GM10248 (cell line): Measurements from ENCODE around the gene HPSE2.

Experiments
- CTCF ChIA-PET: fragments of 300-600 bp; sonication (Branson Sonifier 250); formaldehyde crosslinking; extraction: SDS; loops from one replicate; lab custom pipeline; 2021; ENCODE audit warnings: antibody characterized with exemption; lab: Yijun Ruan, JAX
- POLR2A ChIA-PET: fragments of 350-650 bp; sonication (Branson Sonifier 250); formaldehyde crosslinking; extraction: SDS; loops from one replicate; lab custom pipeline; 2020; ENCODE audit warnings: antibody characterized with exemption; lab: Yijun Ruan, JAX
- DNase-seq: peaks from one replicate; pipeline ENCODE4 v3.0.0; 2012; ENCODE audit errors: extremely low spot score
- TF ChIP-seq, protein P1 (sequence below): IDR thresholded peaks from 2 replicates; pipeline ENCODE4 v1.5.1; 2012; ENCODE audit warnings: mild to moderate bottlenecking, low read depth; ENCODE audit errors: extremely low read depth, missing control alignments, control extremely low read depth

HPSE2 gene

DNA sequence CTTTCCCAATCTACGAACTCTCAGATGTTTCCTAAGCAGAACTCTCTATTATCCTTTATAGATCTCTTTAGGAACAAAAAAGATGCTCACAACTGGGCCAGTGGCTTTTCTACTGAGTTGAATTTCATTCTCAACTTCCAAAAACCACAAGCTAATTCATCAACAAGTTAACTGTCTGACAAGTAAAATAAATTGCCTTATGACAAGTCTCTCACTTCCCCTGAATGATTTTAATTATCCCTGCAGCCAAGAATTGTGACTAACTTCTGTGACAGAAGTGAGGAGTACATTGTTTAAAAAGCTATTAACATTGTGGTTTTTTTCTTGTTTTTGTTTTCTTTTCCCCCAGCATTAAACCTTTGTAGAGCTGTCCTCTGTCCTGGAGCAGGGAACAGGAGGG lies 343.1 kb downstream of the HPSE2 start:
- ChIA-PET CTCF (interaction anchor here (1.1 to 1.4 kb wide), 2 partner anchors 9 to 14 kb away, joined by 3 to 5 read pairs; no protein-coding TSS in a partner anchor), POLR2A (no interaction called here)
- TF ChIP-seq, protein P1, sequence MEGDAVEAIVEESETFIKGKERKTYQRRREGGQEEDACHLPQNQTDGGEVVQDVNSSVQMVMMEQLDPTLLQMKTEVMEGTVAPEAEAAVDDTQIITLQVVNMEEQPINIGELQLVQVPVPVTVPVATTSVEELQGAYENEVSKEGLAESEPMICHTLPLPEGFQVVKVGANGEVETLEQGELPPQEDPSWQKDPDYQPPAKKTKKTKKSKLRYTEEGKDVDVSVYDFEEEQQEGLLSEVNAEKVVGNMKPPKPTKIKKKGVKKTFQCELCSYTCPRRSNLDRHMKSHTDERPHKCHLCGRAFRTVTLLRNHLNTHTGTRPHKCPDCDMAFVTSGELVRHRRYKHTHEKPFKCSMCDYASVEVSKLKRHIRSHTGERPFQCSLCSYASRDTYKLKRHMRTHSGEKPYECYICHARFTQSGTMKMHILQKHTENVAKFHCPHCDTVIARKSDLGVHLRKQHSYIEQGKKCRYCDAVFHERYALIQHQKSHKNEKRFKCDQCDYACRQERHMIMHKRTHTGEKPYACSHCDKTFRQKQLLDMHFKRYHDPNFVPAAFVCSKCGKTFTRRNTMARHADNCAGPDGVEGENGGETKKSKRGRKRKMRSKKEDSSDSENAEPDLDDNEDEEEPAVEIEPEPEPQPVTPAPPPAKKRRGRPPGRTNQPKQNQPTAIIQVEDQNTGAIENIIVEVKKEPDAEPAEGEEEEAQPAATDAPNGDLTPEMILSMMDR, result no peak
- no peak for DNase-seq

DNA sequence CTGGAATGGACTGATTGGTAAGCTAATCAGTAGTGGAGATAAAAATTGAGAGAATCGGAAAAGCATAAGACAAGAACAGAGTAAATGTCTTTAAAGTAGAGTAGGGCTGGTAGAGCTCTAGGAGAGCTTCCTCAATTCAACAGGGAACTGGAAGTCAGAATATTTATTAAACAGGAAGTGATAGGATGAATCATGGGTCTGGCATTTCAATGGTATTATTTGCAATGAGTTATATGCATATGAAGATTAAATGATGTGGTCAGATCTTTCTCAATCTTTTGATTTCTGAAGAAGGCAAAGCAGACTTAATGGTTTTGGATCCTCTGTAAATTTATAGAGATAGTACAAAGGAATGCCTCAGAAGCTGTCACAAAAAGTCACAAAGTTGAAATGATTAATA lies 349.0 kb downstream of the HPSE2 start:
- POLR2A ChIA-PET, result no interaction called here
- TF ChIP-seq, protein P1, result no peak
- CTCF ChIA-PET, result interaction anchor here (1.1 kb wide), 1 partner anchor 51 kb away, joined by 4 read pairs; no protein-coding TSS in a partner anchor
- no peak for DNase-seq

DNA sequence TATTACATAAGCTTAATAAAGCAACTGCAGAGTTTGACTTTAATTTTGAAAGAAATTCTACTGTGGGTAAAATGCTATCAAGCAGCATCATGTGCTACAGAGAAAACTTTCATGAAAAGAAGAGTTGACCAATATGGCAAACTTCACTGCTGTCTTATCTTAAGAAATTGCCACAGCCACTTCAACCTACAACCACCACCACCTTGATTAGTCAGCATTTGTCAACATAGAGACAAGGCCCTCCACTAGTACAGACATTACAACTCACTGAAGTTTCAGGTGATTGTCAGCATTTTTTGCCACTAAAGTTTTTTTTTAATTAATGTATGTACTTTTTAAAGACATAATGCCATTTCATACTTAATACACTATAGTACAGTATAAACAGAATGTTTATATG lies 350.3 kb downstream of the HPSE2 start:
- CTCF ChIA-PET, result no interaction called here
- TF ChIP-seq, protein P1, result no peak
- POLR2A ChIA-PET, result no interaction called here
- DNase-seq, result no peak

DNA sequence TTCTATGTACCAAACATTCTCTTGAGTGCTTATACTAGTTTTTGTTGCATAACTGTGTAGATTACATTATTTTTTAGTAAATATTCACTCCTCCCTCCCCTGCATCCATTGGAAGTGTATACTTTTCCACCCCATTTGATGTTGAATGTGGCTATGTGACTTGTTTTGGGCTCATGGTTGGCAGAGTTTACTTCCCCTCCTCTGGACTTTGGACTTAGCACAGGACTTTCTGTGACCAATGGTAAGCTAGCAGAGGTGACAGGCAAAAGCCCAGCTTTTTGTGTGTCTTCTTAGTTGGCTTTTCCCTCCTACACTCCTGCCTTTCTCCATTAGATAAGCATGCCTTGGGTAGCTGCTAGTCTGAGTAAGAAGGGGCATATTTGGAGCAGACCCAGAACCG lies 353.9 kb downstream of the HPSE2 start:
- DNase-seq, result no peak
- CTCF ChIA-PET, result interaction anchor here (1.2 kb wide), 1 partner anchor 11 kb away, joined by 3 read pairs; no protein-coding TSS in a partner anchor
- POLR2A ChIA-PET, result no interaction called here
- TF ChIP-seq, protein P1, result no peak

DNA sequence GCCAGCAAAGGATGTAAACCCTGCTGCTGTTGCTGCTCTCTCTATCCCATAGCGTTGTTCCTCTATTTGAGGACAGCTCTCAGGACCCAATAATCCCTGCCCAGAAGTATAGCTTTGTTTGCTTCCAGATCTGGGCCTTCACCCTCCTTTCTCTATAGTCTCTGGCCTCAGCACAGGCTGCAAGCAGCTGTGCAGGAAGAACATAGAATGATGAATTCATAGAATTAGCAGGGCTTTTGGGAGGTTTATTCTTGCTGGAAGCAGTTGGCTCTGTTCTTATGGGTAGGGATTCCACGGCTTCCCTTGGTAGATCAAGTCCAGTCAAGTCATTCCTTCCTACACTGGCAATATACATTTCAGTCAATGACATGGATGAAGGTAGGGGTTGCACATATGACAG lies 354.7 kb downstream of the HPSE2 start:
- no peak for DNase-seq
- ChIA-PET POLR2A (no interaction called here), CTCF (interaction anchor here (1.2 kb wide), 1 partner anchor 10 kb away, joined by 3 read pairs; no protein-coding TSS in a partner anchor)
- TF ChIP-seq, protein P1, result no peak

DNA sequence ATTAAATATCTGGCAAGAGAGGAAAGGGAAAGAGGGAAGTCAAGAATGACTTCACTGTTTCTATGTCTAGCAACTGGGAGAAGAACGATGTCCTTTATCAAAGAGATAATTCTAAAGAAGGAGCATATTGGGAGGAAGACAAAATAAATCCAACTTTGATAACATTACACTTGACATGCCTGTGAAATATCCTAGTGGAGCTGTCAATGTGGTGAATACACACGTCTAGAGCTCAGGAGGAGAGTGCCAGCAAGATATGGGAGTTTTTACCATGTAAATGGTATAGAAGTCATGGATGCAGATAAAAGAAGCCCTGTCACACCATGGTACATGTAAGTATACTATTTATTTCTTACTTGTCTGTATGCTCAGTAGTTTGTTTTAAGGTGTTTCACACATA lies 356.7 kb downstream of the HPSE2 start:
- ChIA-PET POLR2A (no interaction called here), CTCF (interaction anchor here (1.0 to 1.2 kb wide), 2 partner anchors 14 to 32 kb away, joined by 3 read pairs; no protein-coding TSS in a partner anchor)
- TF ChIP-seq, protein P1, result no peak
- no peak for DNase-seq
